Lung (tissue), 12 donors: ENCODE data around the gene EIF4EBP2. TPM values are rescaled to one million over a fixed set of nuclear protein-coding genes. Genes with fewer than 3 reads are reported as not detected.

Source experiments
- ATAC-seq: fragments of 200-7000 bp; cut with Tn5 transposase; one replicate; pipeline ENCODE4 v1.9.1; 2020; ENCODE audit warnings: moderate number of reproducible peaks; ENCODE audit not compliant: insufficient read depth, low FRiP score
- DNase-seq, 3 donors: peaks; one replicate each; pipeline ENCODE4 v3.0.0-alpha.2; 2013 to 2017
- H3K27ac ChIP-seq, 2 donors: one replicate each; pipeline ENCODE4 v1.5.1; 2013; ENCODE audit warnings: mild to moderate bottlenecking in 2 of 2, moderate library complexity in 2 of 2, control low read depth in 1 of 2, inconsistent platforms in 1 of 2, low read depth in 1 of 2, low read length in 1 of 2
- H3K27me3 ChIP-seq, 3 donors: one replicate each; pipeline ENCODE4 v1.5.1; 2013; ENCODE audit warnings: low read length in 2 of 3; ENCODE audit not compliant: control insufficient read depth in 3 of 3, insufficient read depth in 3 of 3
- H3K36me3 ChIP-seq, 4 donors: one replicate each; pipeline ENCODE4 v1.5.1; 2013; ENCODE audit warnings: low read length in 4 of 4, mild to moderate bottlenecking in 1 of 4, moderate library complexity in 1 of 4; ENCODE audit not compliant: control insufficient read depth in 4 of 4, insufficient read depth in 4 of 4
- H3K4me1 ChIP-seq, 5 donors: one replicate each; pipeline ENCODE4 v1.5.1; 2013; ENCODE audit warnings: low read length in 5 of 5, mild to moderate bottlenecking in 2 of 5, moderate library complexity in 1 of 5; ENCODE audit not compliant: control insufficient read depth in 5 of 5, insufficient read depth in 5 of 5
- H3K4me3 ChIP-seq: one replicate; pipeline ENCODE4 v1.5.1; 2013; ENCODE audit warnings: mild to moderate bottlenecking, control low read depth, moderate library complexity
- H3K9ac ChIP-seq, 2 donors: one replicate each; pipeline ENCODE4 v1.5.1; 2013; ENCODE audit warnings: low read length in 2 of 2, control low read depth in 1 of 2; ENCODE audit not compliant: insufficient read depth in 1 of 2
- H3K9me3 ChIP-seq, 4 donors: one replicate each; pipeline ENCODE4 v1.5.1; 2013; ENCODE audit warnings: low read length in 3 of 4, mild to moderate bottlenecking in 1 of 4, moderate library complexity in 1 of 4; ENCODE audit not compliant: control insufficient read depth in 4 of 4, insufficient read depth in 3 of 4
- CTCF ChIP-seq: IDR thresholded peaks from 2 replicates; pipeline ENCODE4 v1.5.1; 2012; ENCODE audit warnings: mild to moderate bottlenecking; ENCODE audit errors: control extremely low read depth, extremely low read depth
- WGBS, 2 donors: extraction: QIAGEN DNeasy Blood & Tissue Kit; methylation state at CpG; one replicate each; pipeline ENCODE4 v1.1.7; 2013; 5-methylcytosine and 5-hydroxymethylcytosine counted together
- polyA plus RNA-seq, 2 donors: library from polyadenylated mRNA; stranded (reverse); fragments of 200-250 nt; gene quantifications; one replicate each; pipeline ENCODE4 v1.2.1, GENCODE V29; 2013
- total RNA-seq, 2 donors: library from RNA; depleted of rRNA in 1 of 2; stranded (reverse); fragments of >200 nt in 1 of 2; gene quantifications; one replicate each; pipeline ENCODE4 v1.2.1, GENCODE V29; 2014 to 2021
- donor health status: control.
- donor health status: control.
- donor health status: Bipolar disorder and iron deficiency.
- donor health status: healthy.
- donor health status: DM: yes; HTN: yes; CAD: no.

The EIF4EBP2 gene
- total and polyA plus RNA-seq, 4 donors = 21.8 to 63.3 (median 41.3) TPM

- Histone ChIP-seq H3K9me3 (no peaks in the 10 kb centered on the region), H3K27ac (no peak overlapping the region), H3K36me3 (peaks cover 0 to 4% (median 0%) of the 10 kb centered on the region in 4 donors), H3K9ac (no peak overlapping the region), H3K4me1 (peaks cover 6 to 34% (median 13%) of the 10 kb centered on the region in 5 donors), H3K4me3 (no peak overlapping the region), H3K27me3 (no peaks in the 10 kb centered on the region)
- ATAC-seq (no peak), DNase-seq (no peak)
- no peak for TF ChIP-seq CTCF
- 46 to 77% methylated on average over 1 of the region's 1 CpG for WGBS, 2 donors
Measured at GRCh38 chr10:70410608-70411007, 6.7 kb downstream of the EIF4EBP2 start.

- H3K4me3 ChIP-seq = no peak overlapping the region
- no peak overlapping the region for H3K9ac ChIP-seq
- 93 to 95% methylated on average over 4 of the region's 4 CpGs for WGBS, 2 donors
- peaks cover 0 to 30% (median 6%) of the 10 kb centered on the region in 5 donors for H3K4me1 ChIP-seq
- H3K9me3 ChIP-seq = no peaks in the 10 kb centered on the region
- ATAC-seq (no peak), DNase-seq (no peak)
- H3K27ac ChIP-seq = no peak overlapping the region
- peaks cover 0 to 4% (median 2%) of the 10 kb centered on the region in 4 donors for H3K36me3 ChIP-seq
- TF ChIP-seq CTCF = no peak
- no peaks in the 10 kb centered on the region for H3K27me3 ChIP-seq
Measured at GRCh38 chr10:70412356-70412755, 8.4 kb downstream of the EIF4EBP2 start.

- Histone ChIP-seq H3K27me3 (no peaks in the 10 kb centered on the region), H3K27ac (no peak overlapping the region), H3K4me1 (peaks cover 0 to 6% (median 3%) of the 10 kb centered on the region in 5 donors), H3K9me3 (no peaks in the 10 kb centered on the region), H3K36me3 (peaks cover 14 to 23% (median 18%) of the 10 kb centered on the region in 4 donors), H3K4me3 (no peak overlapping the region), H3K9ac (no peak overlapping the region)
- DNase-seq (no peak), ATAC-seq (no peak)
- 91 to 95% methylated on average over 1 of the region's 1 CpG for WGBS, 2 donors
- no peak for TF ChIP-seq CTCF
Measured at GRCh38 chr10:70417568-70417967, 13.6 kb downstream of the EIF4EBP2 start.

- H3K4me3 ChIP-seq = no peak overlapping the region
- peaks cover 17 to 28% (median 21%) of the 10 kb centered on the region in 4 donors for H3K36me3 ChIP-seq
- no peak for TF ChIP-seq CTCF
- H3K27ac ChIP-seq = no peak overlapping the region
- WGBS, 2 donors = 90 to 100% methylated on average over 1 of the region's 1 CpG
- H3K27me3 ChIP-seq = no peaks in the 10 kb centered on the region
- peaks cover 0 to 6% (median 3%) of the 10 kb centered on the region in 5 donors for H3K4me1 ChIP-seq
- no peaks in the 10 kb centered on the region for H3K9me3 ChIP-seq
- ATAC-seq = no peak
- DNase-seq = no peak
- H3K9ac ChIP-seq = no peak overlapping the region
Measured at GRCh38 chr10:70418229-70418628, 14.3 kb downstream of the EIF4EBP2 start.
